Suprapubic skin (tissue), 4 donors: ENCODE data around the gene NET1. TPM values are rescaled to one million over a fixed set of nuclear protein-coding genes. Genes with fewer than 3 reads are reported as not detected.
A peak's percentile ranks its signal among the peaks of the same experiment; 100 is the strongest.

Source experiments
- DNase-seq, 2 donors: peaks; one replicate each; pipeline ENCODE4 v3.0.0-alpha.2; 2019; ENCODE audit warnings: low spot score in 2 of 2
- H3K27ac ChIP-seq: fragments of 200-600 bp; sonication (generic); one replicate; pipeline ENCODE4 v1.5.1; 2019
- H3K27me3 ChIP-seq: fragments of 200-600 bp; sonication (generic); one replicate; pipeline ENCODE4 v1.5.1; 2019
- H3K36me3 ChIP-seq: fragments of 200-600 bp; sonication (generic); one replicate; pipeline ENCODE4 v1.5.1; 2019
- H3K4me1 ChIP-seq: fragments of 200-600 bp; sonication (generic); one replicate; pipeline ENCODE4 v1.5.1; 2019
- H3K4me3 ChIP-seq: fragments of 200-600 bp; sonication (generic); one replicate; pipeline ENCODE4 v1.5.1; 2019; ENCODE audit warnings: mild to moderate bottlenecking
- H3K9me3 ChIP-seq: fragments of 200-600 bp; sonication (generic); one replicate; pipeline ENCODE4 v1.5.1; 2019
- CTCF ChIP-seq, 2 donors: fragments of 200-600 bp in 1 of 2; fragments of 450-650 bp in 1 of 2; sonication (generic) in 1 of 2; IDR thresholded peaks; one replicate each; pipeline ENCODE4 v1.5.1; 2016 to 2019; ENCODE audit warnings: antibody characterized with exemption in 2 of 2, mild to moderate bottlenecking in 1 of 2, moderate library complexity in 1 of 2
- EP300 ChIP-seq: sonication (generic); formaldehyde crosslinking; IDR thresholded peaks from one replicate; pipeline ENCODE4 v1.6.1; 2017; ENCODE audit warnings: antibody characterized with exemption
- POLR2A ChIP-seq, 2 donors: fragments of 450-650 bp; IDR thresholded peaks; one replicate each; pipeline ENCODE4 v1.6.1; 2017; ENCODE audit warnings: antibody characterized with exemption in 2 of 2, mild to moderate bottlenecking in 2 of 2, moderate library complexity in 2 of 2
- POLR2AphosphoS5 ChIP-seq, 3 donors: sonication (generic); formaldehyde crosslinking; IDR thresholded peaks; one replicate each; pipeline ENCODE4 v1.6.1; 2017; ENCODE audit warnings: antibody characterized with exemption in 3 of 3
- WGBS: methylation state at CpG from one replicate; pipeline ENCODE4 v1.1.5; 2018; 5-methylcytosine and 5-hydroxymethylcytosine counted together
- total RNA-seq, 4 donors: library from RNA; depleted of rRNA; stranded (reverse); fragments of >200 nt; gene quantifications; one replicate each; pipeline ENCODE4 v1.1.0, GENCODE V29; 2016

NET1 gene
- total RNA-seq, 4 donors from 2014 or later, result 69.9 to 92.8 (median 76.2) TPM

DNA sequence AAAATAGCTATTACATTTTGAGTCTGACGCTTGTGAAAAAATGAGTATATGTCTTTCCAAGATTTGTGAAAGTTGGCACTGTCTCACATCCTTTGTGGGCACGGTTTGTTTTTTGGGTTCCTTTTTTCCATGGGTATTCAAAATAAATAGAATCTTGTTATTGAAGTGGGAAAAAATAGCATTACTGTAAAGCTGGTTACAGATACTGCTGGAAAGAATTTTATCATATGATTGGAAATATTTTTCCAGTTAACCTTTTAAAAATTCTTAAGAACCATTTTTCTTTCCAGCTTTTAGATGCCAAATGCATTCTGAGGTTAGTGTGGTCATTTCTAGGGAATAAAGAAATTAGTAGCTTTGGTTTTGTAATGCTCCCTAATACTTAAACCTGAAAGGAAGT is 11.4 kb downstream of the NET1 start:
- no peaks in the 10 kb centered on the region for H3K27me3 ChIP-seq
- H3K4me3 ChIP-seq, result no peak overlapping the region
- H3K4me1 ChIP-seq, result peaks cover 2% of the 10 kb centered on the region
- no peak overlapping the region for H3K27ac ChIP-seq
- H3K36me3 ChIP-seq, result no peaks in the 10 kb centered on the region
- no peak for DNase-seq
- no peaks in the 10 kb centered on the region for H3K9me3 ChIP-seq
- 36% methylated on average over 2 of the region's 2 CpGs for WGBS
- TF ChIP-seq POLR2AphosphoS5 (IDR thresholded peaks at IDR 0.05), result no peak
- TF ChIP-seq EP300, result no peak
- TF ChIP-seq POLR2A (IDR thresholded peaks at IDR 0.05), result no peak
- TF ChIP-seq CTCF (IDR thresholded peaks at IDR 0.05), result no peak

GRCh38 chr10:5424751-5425150 is 12.4 kb downstream of the NET1 start:
- Histone ChIP-seq H3K27ac (no peak overlapping the region), H3K4me1 (peaks cover 2% of the 10 kb centered on the region), H3K36me3 (no peaks in the 10 kb centered on the region), H3K9me3 (no peaks in the 10 kb centered on the region), H3K4me3 (no peak overlapping the region), H3K27me3 (no peaks in the 10 kb centered on the region)
- TF ChIP-seq CTCF (IDR thresholded peaks at IDR 0.05), result no peak
- no peak for TF ChIP-seq POLR2A (IDR thresholded peaks at IDR 0.05)
- no peak for TF ChIP-seq EP300
- no peak for TF ChIP-seq POLR2AphosphoS5 (IDR thresholded peaks at IDR 0.05)
- DNase-seq, result no peak
- WGBS, result 93% methylated on average over 3 of the region's 4 CpGs

DNA sequence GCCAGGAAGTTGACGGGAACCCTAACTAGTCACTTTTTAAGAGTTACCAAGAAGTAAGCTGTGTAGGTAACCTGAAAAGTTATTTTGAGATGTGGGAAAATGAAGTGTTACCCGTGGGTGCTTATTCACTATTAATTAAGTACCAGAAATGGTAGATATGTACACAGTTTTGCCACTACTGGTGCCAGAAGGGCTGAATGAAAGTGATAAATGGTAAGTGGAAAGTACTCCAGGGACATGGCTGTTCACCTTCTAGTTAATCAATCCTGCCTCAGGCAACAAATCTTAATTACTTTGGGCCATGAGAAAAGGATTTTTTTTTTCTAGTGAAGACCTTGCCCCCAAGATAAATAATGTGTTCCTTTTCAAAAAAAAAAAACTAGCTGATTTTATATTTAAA is 15.8 kb downstream of the NET1 start:
- Histone ChIP-seq H3K4me3 (no peak overlapping the region), H3K27me3 (no peaks in the 10 kb centered on the region), H3K27ac (no peak overlapping the region), H3K36me3 (no peaks in the 10 kb centered on the region), H3K9me3 (no peaks in the 10 kb centered on the region), H3K4me1 (peaks cover 2% of the 10 kb centered on the region)
- DNase-seq, result no peak
- WGBS, result 66% methylated on average over 2 of the region's 2 CpGs
- TF ChIP-seq CTCF (IDR thresholded peaks at IDR 0.05) (no peak), POLR2A (IDR thresholded peaks at IDR 0.05) (no peak), EP300 (no peak), POLR2AphosphoS5 (IDR thresholded peaks at IDR 0.05) (no peak)

DNA sequence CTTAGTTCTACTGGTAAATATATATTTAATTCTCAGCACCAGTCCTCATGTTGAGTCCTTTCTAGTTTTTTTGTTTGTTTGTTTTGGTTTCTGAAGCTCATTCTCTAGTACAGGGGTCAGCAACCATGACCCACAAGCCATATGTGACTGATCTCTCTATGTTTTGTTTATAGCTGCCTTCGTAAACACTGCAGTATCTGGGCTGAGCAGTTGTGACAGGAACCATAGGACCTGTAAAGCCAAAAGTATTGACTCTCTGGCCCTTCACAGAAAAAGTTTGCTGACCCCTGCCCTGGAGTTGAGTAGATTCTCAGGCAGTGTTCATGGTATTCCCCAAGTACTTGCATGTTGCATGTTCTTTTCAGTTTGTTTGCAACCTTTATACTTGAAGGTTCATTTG is 20.8 kb downstream of the NET1 start:
- WGBS, result 76% methylated on average over 1 of the region's 1 CpG
- H3K4me3 ChIP-seq, result no peak overlapping the region
- no peak overlapping the region for H3K27ac ChIP-seq
- no peaks in the 10 kb centered on the region for H3K27me3 ChIP-seq
- no peaks in the 10 kb centered on the region for H3K9me3 ChIP-seq
- TF ChIP-seq POLR2AphosphoS5 (IDR thresholded peaks at IDR 0.05) (no peak), POLR2A (IDR thresholded peaks at IDR 0.05) (no peak), CTCF (IDR thresholded peaks at IDR 0.05) (no peak), EP300 (no peak)
- no peaks in the 10 kb centered on the region for H3K4me1 ChIP-seq
- no peak for DNase-seq
- no peaks in the 10 kb centered on the region for H3K36me3 ChIP-seq

- Histone ChIP-seq H3K9me3 (no peaks in the 10 kb centered on the region), H3K27ac (no peak overlapping the region), H3K27me3 (no peaks in the 10 kb centered on the region), H3K36me3 (no peaks in the 10 kb centered on the region), H3K4me3 (no peak overlapping the region), H3K4me1 (no peaks in the 10 kb centered on the region)
- DNase-seq, result no peak
- WGBS, result 56% methylated on average over 3 of the region's 3 CpGs
- TF ChIP-seq CTCF (IDR thresholded peaks at IDR 0.05) (peak; percentile 51 to 63), POLR2A (IDR thresholded peaks at IDR 0.05) (no peak)
Measured at GRCh38 chr10:5434017-5434753, 21.8 kb downstream of the NET1 start.
